HG03439 (cell line): ENCODE results near the gene ACTR1A.

ENCODE experiments used
- ATAC-seq: cut with Tn5 transposase; IDR thresholded peaks from one replicate; pipeline ENCODE4 v1.9.1; 2021; ENCODE audit warnings: mild to moderate bottlenecking, moderate library complexity; ENCODE audit not compliant: unreplicated experiment

Gene ACTR1A

GRCh38 chr10:102431452-102432124 lies 70.9 kb downstream of the ACTR1A start:
- no peak for ATAC-seq

DNA sequence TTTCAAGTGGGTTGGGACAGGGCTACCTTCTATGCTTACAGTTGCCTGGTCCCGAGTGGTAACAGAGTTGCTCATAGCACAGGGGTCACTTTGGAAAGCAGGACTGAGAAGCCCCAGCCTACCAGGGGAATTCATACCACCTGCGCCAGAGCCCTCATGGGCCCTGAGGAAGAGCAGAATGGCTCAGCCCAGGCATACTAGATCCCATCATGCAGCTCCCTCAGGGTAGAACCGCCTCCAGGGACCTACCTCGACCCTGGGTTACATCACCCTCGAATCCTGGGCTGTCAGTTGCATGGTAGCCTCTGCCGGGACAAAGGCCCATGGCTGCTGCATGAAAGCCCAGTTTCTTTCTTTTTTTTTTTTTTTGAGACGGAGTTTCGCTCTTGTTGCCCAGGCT lies 73.0 kb downstream of the ACTR1A start:
- ATAC-seq, result no peak
